Measurements from ENCODE around the gene GNAQ.

DNA sequence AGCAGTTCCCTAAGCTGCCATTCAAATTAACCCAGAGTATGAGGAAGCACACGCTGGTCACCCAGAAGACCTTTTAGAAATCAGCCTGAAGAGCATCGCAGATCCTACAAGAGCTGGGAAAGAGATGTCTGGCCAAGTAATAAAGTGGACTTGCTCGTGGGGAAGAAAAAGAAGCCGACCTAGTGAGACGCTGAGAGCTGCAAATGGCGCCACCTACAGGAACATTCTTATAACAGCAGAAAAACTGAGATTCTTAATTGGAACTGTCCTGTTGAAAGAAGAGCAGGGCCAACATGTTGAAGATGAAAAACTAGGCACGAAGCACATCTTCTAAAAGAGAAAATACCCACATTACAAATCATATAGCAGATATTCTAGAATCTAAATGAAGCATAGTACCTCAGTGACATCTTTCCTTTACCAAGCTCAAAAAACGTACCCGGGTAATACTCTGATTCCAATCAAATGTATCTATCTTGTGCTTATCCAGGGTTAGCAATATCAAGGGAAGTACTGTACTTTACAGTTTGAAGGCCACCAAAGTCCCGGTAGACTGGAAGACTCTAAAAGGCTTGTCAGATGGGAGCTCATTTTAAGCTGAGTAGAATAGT, 3.9 kb upstream of the GNAQ start:
- TF ChIP-seq GATA2 (IDR thresholded peaks at IDR 0.05; ENCODE audit: low read depth, low read length) = no peak
- TF ChIP-seq GATA3 (IDR thresholded peaks at IDR 0.05; ENCODE audit: low read depth, low read length) = no peak

All from SH-SY5Y (cell line).